GDM1 (cell line): ENCODE measurements around the gene SORL1-AS1.

Experiments
- DNase-seq: peaks from one replicate; lab custom pipeline; 2025; lab: John Stamatoyannopoulos, UW

The SORL1-AS1 gene

DNA sequence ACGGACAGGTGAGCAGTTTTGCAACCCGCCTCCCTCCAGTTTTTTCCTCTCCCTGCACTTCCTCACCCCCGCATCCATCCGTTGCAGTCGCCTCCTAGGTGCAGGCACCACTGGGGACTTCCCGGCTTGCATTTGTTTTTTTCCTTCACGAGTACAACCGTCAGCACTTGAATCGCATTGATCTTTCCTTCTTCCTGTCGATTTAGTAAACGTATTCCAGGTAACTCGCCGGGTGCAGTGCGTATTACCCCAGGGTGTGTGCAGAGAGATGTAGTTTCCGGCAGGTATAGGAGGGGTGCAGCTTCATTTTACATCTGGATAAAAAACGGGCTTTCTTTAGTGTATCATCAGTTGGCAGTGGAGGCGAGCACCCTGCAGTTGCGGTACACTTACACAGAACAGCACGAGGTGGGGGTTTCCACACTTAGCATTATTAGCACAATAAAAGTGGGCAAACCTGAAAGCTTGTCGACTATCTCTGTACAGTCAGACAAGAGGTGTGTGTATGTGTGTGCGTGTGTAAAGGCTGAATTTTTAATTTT lies at the start of gene SORL1-AS1:
Gene SORL1-AS1, minus strand, starts transcription at position 359 of the 542 bp plus-strand sequence.
- no peak for DNase-seq

GRCh38 chr11:121500717-121501116 lies 48.0 kb upstream of the SORL1-AS1 start:
- no peak for DNase-seq

DNA sequence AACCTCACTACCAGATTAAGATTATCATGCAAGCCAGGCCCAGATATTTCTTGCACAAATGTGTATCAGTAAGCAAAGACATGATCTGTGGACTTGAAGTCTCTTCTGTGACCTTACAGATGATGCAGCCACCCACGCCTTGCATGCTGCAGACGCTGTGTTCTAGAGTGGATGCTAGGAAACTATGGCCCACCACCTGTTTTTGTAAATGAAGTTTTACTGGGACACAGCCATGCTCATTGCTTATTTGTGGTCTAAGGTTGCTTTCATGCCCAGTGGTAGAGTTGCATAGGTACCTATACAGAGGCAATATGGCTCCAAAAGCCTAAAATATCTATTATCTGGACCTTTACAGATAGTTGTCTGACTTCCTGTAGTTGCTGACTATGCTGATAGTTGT lies 47.5 kb upstream of the SORL1-AS1 start:
- no peak for DNase-seq

- no peak for DNase-seq
Observed at GRCh38 chr11:121499405-121499804, 46.6 kb upstream of the SORL1-AS1 start.

DNA sequence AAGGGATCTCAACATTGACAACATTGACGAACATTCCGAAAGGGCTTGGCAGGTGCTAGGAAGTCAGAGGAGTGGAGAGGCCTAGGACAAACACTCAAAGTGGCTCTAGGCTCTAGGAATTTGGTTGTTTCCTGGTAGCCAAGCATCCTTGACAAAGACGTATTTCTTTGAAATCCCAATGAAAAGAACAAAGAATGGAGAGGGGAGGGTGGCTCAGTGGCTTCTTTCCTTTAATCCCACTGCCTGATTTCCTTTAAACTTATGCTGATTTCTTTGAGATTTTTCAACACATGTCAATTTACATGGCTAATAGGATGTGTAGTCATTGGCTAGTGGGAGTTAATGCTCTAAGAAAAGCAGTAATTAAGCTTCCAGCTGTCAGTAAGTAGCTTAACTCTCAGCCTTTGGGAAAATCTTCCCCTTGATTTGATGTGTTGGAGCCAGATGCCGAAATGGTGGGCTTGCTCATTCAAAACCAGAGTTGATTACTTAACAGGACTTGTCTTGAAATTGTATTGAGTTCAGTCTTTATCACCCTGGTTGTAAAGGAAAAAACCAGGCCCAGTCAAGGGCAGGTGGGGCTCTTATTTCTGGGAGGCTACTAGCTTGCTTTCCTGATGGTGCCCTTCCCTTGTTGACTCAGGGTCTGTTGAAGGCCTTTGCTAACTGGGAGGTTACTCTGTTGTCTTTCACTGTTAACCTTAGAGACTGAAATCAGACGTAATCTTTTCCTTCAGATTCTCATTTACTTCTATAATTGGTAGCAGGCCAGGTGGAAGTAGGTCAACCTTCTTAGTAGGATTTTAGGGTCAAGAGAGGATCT lies 44.6 kb upstream of the SORL1-AS1 start:
- no peak for DNase-seq

DNA sequence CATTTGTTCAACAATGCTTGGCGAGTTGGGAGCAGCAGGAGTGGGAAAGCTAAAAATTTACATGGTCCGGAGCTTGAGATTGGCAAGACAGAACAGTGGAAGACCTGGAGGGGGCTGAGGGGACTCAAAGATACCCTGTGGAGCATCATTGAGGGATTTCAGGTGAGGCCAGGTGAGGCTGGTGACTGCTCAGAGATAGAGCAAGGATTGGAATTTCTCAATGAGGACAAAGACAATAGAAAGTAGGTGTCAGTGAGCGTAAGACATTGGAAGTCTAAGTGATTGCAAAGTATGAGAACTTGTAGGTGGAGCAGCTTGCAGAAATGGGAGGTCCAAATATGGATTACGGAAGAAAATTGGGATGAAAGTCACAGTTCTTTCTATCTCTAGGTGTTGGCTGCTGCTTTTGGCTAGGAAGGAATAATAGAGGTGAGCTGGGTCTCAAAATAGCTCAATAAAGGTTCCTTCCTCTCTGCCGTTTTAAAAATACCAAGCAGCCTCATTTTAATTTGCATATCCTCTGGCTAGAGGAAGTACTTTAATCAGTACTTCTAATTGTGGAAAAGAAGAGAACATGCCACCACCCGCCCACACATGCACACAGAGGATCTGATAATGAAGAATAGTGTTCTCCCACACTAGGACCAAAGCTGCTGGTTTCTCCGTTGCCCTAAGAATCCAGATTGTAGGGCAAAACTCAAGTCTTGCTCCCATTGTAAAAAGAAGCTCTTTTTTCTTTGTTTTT lies 41.8 kb upstream of the SORL1-AS1 start:
- DNase-seq: no peak

GRCh38 chr11:121489823-121490222 lies 37.1 kb upstream of the SORL1-AS1 start:
- no peak for DNase-seq

DNA sequence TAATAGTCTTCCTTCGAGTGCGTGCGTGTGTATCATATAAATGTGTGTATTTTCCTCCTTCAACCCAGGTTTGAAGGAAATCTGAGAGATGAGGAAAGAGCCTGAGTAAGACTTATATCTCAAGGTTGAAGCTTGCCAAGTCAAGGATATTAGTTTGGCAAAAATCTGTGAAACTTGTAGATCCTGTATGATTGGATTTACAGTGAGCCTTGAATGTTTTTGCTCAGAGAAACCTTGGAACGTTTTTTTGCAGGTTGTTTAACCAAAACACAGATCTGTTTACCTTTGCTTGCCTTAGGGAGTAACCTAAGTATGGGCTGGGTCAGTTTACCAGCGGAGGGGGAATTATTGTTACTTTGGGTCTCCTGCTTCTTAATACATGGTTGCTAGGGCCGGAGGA lies 35.9 kb upstream of the SORL1-AS1 start:
- DNase-seq: no peak

- no peak for DNase-seq
Observed at GRCh38 chr11:121488170-121488569, 35.4 kb upstream of the SORL1-AS1 start.

DNA sequence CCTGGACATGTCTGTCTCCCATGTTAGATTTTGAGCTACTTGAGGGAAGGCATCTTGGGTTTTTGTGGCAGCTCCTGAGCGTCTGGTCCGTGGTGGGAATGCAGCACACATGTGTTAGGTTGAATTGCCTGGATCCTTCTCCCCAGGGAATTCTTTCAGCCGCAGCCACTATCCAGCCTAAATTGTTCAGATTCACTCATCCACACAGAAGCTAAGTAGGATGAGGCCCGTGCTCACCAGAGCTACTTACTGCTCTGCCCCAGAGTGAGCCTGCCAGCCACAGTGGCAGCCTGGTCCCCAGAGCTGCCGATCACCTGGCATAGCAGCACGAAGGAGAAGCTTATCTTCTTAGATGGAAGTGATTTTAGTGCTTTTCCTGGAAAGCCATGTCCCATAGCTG lies 34.4 kb upstream of the SORL1-AS1 start:
- no peak for DNase-seq

- DNase-seq: no peak
Observed at GRCh38 chr11:121486054-121486453, 33.3 kb upstream of the SORL1-AS1 start.

- DNase-seq: no peak
Observed at GRCh38 chr11:121485216-121485615, 32.4 kb upstream of the SORL1-AS1 start.

DNA sequence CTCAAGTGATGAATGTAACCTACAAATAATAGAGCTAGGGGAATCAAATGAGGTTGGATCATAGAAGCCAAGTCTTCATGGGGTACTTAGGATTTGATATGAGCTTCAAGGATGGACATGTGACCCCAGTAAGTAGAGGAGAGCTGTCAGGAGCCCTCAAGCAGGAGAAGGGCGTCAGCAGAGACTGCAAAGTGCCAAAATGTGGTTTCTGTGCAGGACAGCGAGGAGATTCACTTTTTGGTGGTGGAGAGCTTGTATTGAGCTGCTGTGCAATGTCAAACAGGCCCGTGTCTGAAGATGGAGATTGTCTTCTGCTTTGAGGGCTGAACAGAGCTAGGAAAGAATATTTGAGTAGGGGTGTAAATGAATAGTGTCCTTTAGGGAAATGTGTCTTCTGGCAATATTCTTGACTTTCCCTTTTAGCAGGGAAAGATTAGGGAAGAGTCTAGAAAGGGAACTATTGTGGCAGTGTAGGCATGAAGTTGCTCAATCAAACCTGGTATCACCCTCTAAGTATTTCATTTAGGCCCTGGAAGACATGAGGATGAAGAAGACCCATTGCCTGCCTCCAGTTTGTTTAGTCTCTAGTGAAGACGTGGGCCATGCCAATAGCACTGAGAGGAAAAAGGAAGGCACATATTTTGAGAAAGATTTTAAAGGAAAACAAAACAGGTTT lies 31.2 kb upstream of the SORL1-AS1 start:
- no peak for DNase-seq

DNA sequence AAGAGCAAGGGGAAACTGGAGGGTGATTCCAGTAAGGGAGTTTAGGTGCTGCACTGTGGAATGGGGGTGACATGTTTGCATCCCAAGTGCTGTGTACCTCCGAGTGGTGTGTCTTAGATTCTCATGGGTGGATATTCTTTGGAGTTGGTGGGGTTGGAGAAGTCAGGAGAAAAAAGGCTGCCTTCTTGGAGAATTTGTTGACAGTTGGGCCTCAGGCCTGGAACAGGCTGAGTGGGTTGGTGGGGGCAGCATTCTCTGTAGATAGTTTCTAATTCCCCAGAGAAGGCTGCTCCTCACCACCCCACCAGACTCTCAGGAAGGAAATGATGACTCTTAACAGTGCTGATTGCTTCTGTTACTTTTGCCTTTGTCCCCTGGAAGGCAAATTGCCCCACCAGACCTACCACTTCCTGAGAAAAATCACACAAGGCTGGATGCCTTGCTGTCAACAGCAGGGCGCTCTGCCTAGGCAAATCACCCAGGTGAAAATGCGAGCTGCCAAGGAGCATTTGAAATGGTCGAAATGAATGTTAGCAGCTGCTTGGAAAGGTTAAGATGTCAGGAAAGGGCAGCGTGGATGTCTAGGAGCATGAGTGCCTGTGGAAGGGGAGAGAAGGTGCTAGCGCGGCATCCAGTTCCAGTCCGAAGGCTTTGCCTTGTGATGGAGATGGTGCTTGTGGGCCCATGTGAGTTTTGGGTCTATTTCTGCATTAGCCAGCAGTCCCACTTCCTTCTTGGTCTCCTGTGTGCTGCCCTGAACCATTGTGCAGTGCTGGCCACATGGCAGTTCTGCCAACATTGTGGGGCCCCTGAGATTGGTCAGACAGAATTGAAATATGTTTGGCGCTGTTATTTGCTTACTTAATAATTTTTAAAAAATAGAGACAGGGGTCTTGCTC lies 29.7 kb upstream of the SORL1-AS1 start:
- peak; percentile 69 for DNase-seq

DNA sequence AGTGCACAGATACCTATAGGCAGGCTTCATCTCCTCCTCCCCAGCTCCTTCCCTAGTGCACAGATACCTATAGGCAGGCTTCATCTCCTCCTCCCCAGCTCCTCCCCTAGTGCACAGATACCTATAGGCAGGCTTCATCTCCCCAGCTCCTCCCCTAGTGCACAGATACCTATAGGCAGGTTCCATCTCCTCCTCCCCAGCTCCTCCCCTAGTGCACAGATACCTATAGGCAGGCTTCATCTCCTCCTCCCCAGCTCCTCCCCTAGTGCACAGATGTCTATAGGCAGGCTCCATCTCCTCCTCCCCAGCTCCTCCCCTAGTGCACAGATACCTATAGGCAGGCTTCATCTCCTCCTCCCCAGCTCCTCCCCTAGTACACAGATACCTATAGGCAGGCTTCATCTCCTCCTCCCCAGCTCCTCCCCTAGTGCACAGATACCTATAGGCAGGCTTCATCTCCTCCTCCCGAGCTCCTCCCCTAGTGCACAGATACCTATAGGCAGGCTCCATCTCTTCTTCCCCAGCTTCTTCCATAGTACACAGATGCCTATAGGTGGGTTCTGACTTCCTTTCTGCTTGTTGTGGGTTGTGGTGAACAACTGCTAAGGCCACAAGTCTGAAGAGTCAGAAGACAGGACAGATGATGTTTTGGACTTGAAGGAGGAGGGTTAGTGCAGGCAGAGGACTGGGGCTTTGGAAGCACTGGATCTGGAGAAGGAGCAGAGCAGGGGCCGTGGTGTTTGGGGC lies 28.9 kb upstream of the SORL1-AS1 start:
- peak; percentile 59 for DNase-seq

GRCh38 chr11:121479698-121480238 lies 27.0 kb upstream of the SORL1-AS1 start:
- no peak for DNase-seq

DNA sequence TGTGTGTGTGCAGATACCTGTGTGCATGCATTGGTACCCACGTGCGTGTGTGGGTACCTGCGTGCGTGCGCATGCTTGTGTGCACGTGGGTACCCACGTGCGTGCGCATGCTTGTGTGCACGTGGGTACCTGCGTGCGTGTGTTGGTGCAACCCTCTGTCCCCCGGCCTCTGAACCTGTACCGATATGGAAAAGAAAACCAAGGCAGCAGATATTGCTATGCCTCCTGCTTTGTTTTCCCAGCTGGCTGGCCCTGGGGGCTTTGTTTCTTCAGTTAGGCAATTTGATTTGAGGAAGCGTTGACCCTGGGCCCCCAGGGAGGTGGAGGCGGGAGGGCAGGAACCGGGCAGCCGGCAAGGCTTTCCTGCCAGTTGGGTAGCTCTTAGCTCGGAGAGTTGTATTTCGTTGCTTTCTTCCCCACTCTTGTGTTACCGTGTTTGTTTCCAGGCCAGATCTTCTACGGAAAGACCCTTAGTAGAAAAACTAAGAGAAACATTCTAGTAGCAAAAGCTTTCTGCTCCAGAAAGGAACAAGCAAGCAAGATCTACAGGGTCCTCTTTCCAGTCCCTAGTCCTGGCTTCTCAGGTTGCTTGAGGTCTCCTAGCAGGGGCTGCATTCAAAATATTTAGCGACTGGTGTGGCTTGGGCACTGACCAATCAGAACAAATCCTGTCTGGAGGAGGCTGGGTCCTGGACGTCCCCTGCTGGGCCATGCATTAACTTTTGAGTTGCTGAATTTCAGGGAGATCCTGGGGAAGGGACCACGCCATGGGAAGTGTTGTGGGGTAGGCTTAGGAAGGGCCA lies 26.3 kb upstream of the SORL1-AS1 start:
- no peak for DNase-seq

DNA sequence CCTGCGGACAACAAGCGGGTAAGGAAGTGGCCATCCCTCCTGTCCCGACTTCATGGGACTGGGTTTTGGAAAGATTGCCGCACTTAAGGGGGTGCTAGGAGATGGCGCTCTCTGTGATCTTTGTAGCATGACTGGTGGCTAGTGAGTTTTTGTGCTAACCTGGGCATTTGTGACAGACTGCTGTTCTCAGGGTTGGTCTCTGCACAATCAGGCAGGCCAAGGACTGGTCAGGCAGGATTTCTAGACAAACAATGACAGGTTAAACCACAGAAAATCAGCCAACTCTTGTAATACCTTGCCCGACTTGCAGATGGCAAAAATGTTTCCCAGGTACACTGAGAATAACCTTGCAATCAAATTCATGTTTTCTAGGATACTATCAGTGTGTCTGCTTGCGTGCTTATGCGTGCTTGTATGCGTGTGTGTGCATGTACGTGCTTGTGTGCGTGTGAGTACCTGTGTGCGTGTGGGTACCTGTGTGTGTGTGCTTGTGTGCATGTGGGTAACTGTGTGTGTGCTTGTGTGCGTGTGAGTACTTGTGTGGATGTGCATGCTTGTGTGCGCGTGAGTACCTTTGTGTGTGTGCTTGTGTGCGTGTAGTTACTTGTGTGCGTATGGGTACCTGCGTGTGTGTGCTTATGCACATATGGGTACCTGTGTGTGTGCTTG lies 25.6 kb upstream of the SORL1-AS1 start:
- no peak for DNase-seq
